ENCODE results near the gene CABP2. TPM values are rescaled to one million over a fixed set of nuclear protein-coding genes. Genes with fewer than 3 reads are reported as not detected.
"Not testable (repeated sequence)": the region's sequence is repeated elsewhere in the genome, so short reads cannot be mapped to it uniquely, and the experiment has no call there.

The CABP2 gene
- total RNA-seq, 2 donors from 2014 or later: not detected

GRCh38 chr11:67489203-67489884 lies 33.9 kb downstream of the CABP2 start:
- ATAC-seq (no peak), DNase-seq (no peak)
- intact Hi-C loops (cut with DNase I): no loop called here

GRCh38 chr11:67486481-67487195 lies 36.6 kb downstream of the CABP2 start:
- DNase-seq: no peak
- ATAC-seq: no peak
- intact Hi-C loops (cut with DNase I): no loop called here

GRCh38 chr11:67485873-67486361 lies 37.3 kb downstream of the CABP2 start:
- ATAC-seq; intact Hi-C loops (cut with DNase I); DNase-seq: not testable (repeated sequence)

- no peak for ATAC-seq
- intact Hi-C loops (cut with DNase I): no loop called here
- DNase-seq: no peak
These were observed 38.4 kb downstream of the CABP2 start for GRCh38 chr11:67484847-67485311.

GRCh38 chr11:67483831-67484665 lies 39.2 kb downstream of the CABP2 start:
- no peak for DNase-seq
- intact Hi-C loops (cut with DNase I): no loop called here
- ATAC-seq: no peak

GRCh38 chr11:67482827-67483798 lies 40.1 kb downstream of the CABP2 start, which contains the start of gene AIP:
Gene AIP (plus strand): TSS chr11:67483026. CDS start chr11:67483159, 133 bp downstream.
- ATAC-seq (peak; percentile 98), DNase-seq (peak; percentile 98)
- intact Hi-C loops (cut with DNase I): no loop called here

- ATAC-seq: peak; percentile 6 to 14
- intact Hi-C loops (cut with DNase I): no loop called here
- no peak for DNase-seq
These were observed 40.9 kb downstream of the CABP2 start for GRCh38 chr11:67482275-67482826.

- intact Hi-C loops (cut with DNase I); DNase-seq; ATAC-seq: not testable (repeated sequence)
These were observed 45.7 kb downstream of the CABP2 start for GRCh38 chr11:67477344-67478050.

- ATAC-seq; intact Hi-C loops (cut with DNase I); DNase-seq: not testable (repeated sequence)
These were observed 46.6 kb downstream of the CABP2 start for GRCh38 chr11:67476692-67477091.

- DNase-seq: no peak
- ATAC-seq: no peak
- intact Hi-C loops (cut with DNase I): loop anchor here in 1 of 2 donors (5.0 kb wide), 1 partner anchor 71 kb away; the partner anchor contains the start of genes PPP1CA and TBC1D10C
These were observed 50.4 kb downstream of the CABP2 start for GRCh38 chr11:67472882-67473281.

GRCh38 chr11:67470337-67471002 lies 52.8 kb downstream of the CABP2 start:
- no peak for DNase-seq
- intact Hi-C loops (cut with DNase I): loop anchor here in 1 of 2 donors (5.0 kb wide), 1 partner anchor 68 kb away; the partner anchor contains the start of genes PPP1CA and TBC1D10C
- ATAC-seq: no peak

GRCh38 chr11:67469508-67469811 lies 53.8 kb downstream of the CABP2 start:
- no peak for ATAC-seq
- no peak for DNase-seq
- intact Hi-C loops (cut with DNase I): loop anchor here in 1 of 2 donors (10.0 kb wide), 1 partner anchor 65 kb away; the partner anchor contains the start of genes PPP1CA and TBC1D10C

Small RNA genes lying within 50 kb of the gene (microRNA-seq; reads per million reads assigned to microRNA genes)
- 0.20 to 0.27 reads per million in 2 donors for gene MIR6752

Other genes with a start within 250 kb of the CABP2 start
- 10 to 100 TPM; 22.1 to 22.6 TPM for gene ANKRD13D, start 234.1 kb downstream of the CABP2 start, total RNA-seq
- 10 to 100 TPM; 18.1 to 22.2 TPM for gene SSH3, start 219.9 kb downstream of the CABP2 start, total RNA-seq
- gene POLD4, start 169.9 kb downstream of the CABP2 start, total RNA-seq: 10 to 100 TPM; 54.5 to 59.3 TPM
- 1 to 10 TPM; 1.1 to 4.6 TPM for gene CLCF1, start 149.8 kb downstream of the CABP2 start, total RNA-seq
- 1 to 10 TPM; 6.2 to 9.0 TPM for gene RAD9A, start 131.5 kb downstream of the CABP2 start, total RNA-seq
- 10 to 100 TPM; 86.7 to 94.1 TPM for gene PPP1CA, start 121.6 kb downstream of the CABP2 start, total RNA-seq
- 1 to 10 TPM; 2.4 to 2.8 TPM for gene TBC1D10C, start 119.4 kb downstream of the CABP2 start, total RNA-seq
- gene CARNS1, start 107.8 kb downstream of the CABP2 start, total RNA-seq: 10 to 100 TPM in 1 of 2 donors, 1 to 10 TPM in 1; 6.6 to 11.9 TPM
- gene RPS6KB2, start 95.0 kb downstream of the CABP2 start, total RNA-seq: 10 to 100 TPM; 25.5 to 31.0 TPM
- 1 to 10 TPM; 1.8 to 4.7 TPM for gene PTPRCAP, start 85.8 kb downstream of the CABP2 start, total RNA-seq
- gene CORO1B, start 80.0 kb downstream of the CABP2 start, total RNA-seq: 10 to 100 TPM; 35.4 to 40.7 TPM
- gene GPR152, start 70.7 kb downstream of the CABP2 start, total RNA-seq: not detected
- gene CABP4, start 68.1 kb downstream of the CABP2 start, total RNA-seq: 1 to 10 TPM; 1.2 to 1.3 TPM
- gene TMEM134, start 54.2 kb downstream of the CABP2 start, total RNA-seq: 10 to 100 TPM; 50.5 to 58.1 TPM
- 10 to 100 TPM; 50.5 to 51.2 TPM for gene AIP, start 40.4 kb downstream of the CABP2 start, total RNA-seq
- gene PITPNM1, start 18.1 kb downstream of the CABP2 start, total RNA-seq: 10 to 100 TPM; 27.7 to 34.7 TPM
- gene CDK2AP2, start 15.3 kb downstream of the CABP2 start, total RNA-seq: 10 to 100 TPM; 44.8 to 60.9 TPM
- 100 to 1,000 TPM; 314 to 337 TPM for gene GSTP1, start 60.4 kb upstream of the CABP2 start, total RNA-seq
- gene NDUFV1, start 83.5 kb upstream of the CABP2 start, total RNA-seq: 100 to 1,000 TPM; 422 to 434 TPM
- 10 to 100 TPM; 60.1 to 61.7 TPM for gene NUDT8, start 106.5 kb upstream of the CABP2 start, total RNA-seq
- gene TBX10, start 116.3 kb upstream of the CABP2 start, total RNA-seq: not detected
- not detected for gene ACY3, start 127.3 kb upstream of the CABP2 start, total RNA-seq
- not detected for gene ALDH3B2, start 151.2 kb upstream of the CABP2 start, total RNA-seq

Measured in left cardiac atrium (tissue), 4 donors.